Activated naive CD8-positive, alpha-beta T cell treated with anti-CD3 and anti-CD28 coated beads, Interleukin-2, amount 50 U/mL, for 16 hours (primary cell): ENCODE data around the gene ZNF35.
"Not testable (repeated sequence)": the region's sequence is repeated elsewhere in the genome, so short reads cannot be mapped to it uniquely, and the experiment has no call there.

Experiments
- DNase-seq: peaks from one replicate; pipeline ENCODE4 v3.0.0-alpha.2; 2020; ENCODE audit warnings: low read depth, low spot score

Gene ZNF35

DNA sequence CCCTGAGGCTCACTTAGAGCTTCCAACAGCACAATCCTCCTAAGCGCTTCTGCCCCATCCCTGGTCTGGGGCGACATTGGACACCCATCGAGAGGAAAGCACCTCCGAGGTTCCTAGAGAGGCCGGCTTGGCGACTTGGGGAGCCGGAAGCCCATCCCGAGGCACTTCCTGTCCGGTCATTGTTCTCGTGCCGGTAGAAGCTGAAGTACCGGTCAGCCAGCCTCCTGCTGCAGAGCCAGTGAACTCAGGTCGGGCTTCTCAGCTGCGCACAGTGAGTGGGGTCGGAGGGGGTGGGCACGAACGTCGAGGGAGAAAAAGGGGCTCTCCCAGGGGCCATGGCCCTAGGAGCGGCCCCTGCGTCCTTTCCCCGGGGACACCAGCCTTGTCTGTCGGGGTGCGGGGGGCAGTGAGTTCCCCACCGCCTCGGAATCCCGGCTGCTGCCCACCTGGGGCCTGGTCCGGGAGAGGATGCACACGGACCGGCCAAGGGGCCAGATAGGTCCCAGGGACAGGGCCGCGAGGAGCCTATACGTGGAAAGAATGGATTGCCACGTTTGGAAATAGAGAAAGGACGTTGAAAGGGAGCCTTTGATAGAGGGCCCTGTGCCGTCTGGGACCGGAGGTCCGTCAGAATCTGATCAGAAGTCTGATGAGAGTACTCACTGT, at the start of gene ZNF35:
TSS of gene ZNF35 (plus strand) at position 169 of the 666 bp plus-strand sequence. CDS start 2,336 bp downstream, outside the sequence.
- no peak for DNase-seq

GRCh38 chr3:44601749-44602148, 46.8 kb upstream of the ZNF35 start:
- no peak for DNase-seq

GRCh38 chr3:44612678-44613077, 35.9 kb upstream of the ZNF35 start:
- no peak for DNase-seq

DNA sequence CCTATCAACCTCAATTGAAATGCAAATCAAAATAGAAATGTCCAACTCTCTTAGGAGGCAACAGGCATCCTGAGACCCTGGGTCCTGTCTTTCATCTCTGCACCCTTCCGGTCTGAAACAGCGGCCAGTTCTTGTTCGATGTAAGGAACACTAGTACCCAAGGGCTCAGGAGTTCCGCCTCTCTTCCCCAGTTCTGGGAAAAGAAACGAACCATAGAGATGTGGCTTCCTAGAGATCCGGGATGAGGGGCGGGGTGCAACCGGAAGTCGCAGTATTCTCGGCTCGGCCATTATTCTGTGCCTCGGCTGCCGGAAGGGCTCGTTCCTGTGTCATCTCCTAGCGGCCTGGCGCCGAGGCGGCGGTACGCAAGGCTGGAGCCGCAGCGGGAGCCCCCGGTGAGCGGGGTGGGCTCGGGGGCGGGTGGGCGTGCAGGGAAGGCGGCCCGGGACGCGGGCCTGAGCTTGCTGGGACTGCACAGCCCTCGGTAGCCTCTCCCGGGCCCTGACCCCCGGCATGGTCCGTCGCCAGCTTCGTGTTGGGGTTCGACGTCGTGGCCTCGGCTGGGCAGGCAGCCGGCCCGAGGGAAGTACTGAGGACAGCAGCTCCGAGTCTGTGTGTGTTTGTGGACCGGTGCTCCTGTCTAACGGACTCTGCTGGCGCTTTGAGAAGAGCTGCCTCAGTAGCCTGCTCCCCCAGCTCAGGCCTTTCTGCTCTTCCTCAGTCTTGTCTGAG, 23.6 kb upstream of the ZNF35 start, which contains the start of gene ZNF197:
TSS of gene ZNF197 (plus strand) at position 288 of the 732 bp plus-strand sequence. CDS start 4,119 bp downstream, outside the sequence.
- peak; percentile 12 for DNase-seq

DNA sequence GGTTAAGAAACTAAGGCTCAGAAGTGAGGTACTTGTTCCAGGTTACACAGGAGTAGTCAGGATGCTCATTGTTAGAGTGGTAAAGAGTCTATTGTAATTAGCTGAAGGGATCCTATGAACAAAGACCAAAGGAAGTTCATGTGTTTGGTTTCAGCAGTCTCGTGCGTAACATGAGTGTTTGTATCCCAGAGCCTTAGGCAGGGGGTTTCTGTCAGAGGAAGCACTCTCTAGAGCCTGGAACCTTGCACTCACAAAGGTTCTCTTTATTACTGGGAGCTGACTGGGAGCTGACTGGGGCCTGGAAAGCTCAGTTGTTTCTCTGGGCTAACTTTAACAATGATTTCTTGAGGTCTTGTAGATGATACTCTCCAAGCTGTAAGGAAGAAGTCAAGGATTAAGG, 19.8 kb upstream of the ZNF35 start:
- DNase-seq: no peak

DNA sequence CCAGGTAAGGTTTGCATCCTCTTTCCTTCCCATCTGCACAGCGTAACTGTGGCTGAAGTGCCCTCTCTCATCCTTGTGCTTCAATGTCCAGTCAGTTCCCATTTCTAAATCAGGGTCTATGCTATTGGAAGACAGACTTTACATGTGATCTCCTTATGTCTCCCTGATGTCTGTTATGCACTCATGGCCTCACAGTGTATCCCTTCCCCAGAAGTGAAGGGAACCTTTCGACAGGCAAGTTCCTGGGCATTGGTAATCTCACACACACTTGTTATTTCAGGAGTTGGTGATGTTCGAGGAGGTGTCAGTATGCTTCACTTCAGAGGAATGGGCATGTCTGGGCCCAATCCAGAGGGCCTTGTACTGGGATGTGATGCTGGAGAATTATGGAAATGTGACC, 16.3 kb upstream of the ZNF35 start:
- DNase-seq: no peak

- no peak for DNase-seq
These were observed 6.2 kb upstream of the ZNF35 start for GRCh38 chr3:44642337-44642736.

DNA sequence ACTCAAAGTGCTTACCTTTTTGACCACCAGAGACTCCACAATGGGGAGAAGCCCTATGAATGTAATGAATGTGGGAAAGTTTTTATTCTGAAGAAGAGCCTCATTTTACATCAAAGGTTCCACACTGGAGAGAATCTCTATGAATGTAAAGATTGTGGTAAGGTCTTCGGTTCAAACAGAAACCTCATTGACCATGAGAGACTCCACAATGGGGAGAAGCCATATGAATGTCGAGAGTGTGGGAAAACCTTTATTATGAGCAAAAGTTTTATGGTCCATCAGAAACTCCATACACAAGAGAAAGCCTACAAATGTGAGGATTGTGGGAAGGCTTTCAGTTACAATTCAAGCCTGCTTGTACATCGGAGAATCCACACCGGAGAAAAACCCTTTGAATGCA, 5.5 kb upstream of the ZNF35 start:
- no peak for DNase-seq

DNA sequence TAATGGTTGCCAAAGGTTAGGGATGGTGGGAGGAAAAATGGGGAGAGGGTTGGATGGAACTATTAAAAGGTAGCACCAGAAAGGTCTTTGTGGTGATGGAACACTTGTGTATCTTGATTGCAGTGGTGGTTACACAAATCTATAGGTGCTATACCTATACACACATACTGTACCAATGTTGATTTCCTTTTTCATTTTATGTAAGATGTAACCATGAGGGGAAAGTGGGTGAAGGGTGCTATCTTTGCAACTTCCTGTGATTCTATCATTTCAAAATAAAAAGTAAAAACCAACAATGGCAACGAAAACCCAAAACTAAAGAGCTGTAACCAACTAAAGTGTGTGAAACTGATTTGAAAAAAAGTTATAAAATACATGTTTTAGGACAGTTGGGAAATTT, 761 bp upstream of the ZNF35 start:
- no peak for DNase-seq

GRCh38 chr3:44649709-44650108, 1.2 kb downstream of the ZNF35 start:
- DNase-seq: no peak

DNA sequence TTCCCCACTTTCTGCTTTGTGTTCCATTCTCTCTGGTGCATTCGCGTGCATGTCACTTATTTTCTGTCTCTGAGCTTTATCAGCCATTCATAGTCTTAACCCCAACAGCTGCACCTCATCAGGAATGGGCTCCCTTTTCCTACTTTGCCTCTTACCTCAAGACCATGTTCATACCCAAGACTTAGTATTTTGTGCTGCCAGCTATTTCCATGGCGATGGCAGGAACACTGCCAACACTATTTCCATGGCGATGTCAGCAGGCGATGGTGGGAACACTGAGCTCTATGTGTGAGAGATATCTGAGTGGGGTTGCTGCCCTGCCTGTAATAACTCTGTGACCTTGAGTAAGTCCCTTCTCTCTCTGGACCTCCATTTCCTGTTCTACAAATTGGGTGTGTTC, 5.5 kb downstream of the ZNF35 start:
- no peak for DNase-seq

GRCh38 chr3:44659015-44659414, 10.5 kb downstream of the ZNF35 start:
- DNase-seq: no peak

DNA sequence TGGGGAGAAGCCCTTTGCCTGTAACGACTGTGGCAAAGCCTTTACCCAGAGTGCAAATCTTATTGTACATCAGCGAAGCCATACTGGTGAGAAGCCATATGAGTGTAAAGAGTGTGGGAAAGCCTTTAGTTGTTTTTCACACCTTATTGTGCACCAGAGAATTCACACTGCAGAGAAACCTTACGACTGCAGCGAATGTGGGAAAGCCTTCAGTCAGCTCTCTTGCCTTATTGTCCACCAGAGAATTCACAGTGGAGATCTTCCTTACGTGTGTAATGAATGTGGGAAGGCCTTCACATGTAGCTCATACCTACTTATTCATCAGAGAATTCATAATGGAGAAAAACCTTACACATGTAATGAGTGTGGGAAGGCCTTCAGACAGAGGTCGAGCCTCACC, 10.9 kb downstream of the ZNF35 start:
- no peak for DNase-seq

DNA sequence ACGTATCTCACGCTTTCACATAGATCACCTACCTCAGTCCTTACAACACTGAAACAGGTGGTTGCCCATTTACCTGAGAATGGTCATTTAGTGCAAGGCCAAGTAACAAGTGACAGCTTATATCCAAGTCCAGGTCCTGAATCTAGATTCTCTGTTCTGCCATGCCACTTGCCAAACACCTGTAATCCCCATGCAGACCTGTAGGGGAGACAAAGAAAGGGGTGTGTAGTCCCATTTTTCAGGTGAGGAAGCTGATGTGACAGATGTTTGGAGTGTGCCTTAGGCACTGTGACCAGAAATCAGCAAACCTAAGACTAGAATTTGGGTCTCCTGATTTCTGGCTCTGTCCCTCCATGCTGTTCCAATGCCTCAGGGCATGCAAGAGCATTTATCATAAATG, 12.7 kb downstream of the ZNF35 start:
- no peak for DNase-seq

DNA sequence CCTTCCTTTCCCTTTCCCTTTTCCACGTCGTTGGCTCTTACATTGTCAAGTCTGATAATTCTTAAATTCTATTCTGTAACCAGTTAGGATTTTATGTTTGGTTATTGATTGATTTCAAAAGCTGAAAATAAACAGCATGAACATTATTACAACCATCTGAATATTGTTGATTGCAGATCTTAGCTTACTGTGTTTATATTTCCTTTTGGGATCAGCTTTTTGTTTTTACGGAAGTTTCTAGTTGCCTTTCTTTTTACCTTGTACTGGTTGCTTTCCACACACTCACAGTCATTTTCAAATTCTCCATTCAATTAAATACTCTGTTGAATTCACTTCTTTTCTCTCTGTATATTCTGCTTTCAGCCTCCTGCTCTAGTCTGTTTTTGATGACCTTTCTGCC, 16.6 kb downstream of the ZNF35 start:
- DNase-seq: no peak

GRCh38 chr3:44666346-44666745, 17.8 kb downstream of the ZNF35 start:
- DNase-seq: no peak

DNA sequence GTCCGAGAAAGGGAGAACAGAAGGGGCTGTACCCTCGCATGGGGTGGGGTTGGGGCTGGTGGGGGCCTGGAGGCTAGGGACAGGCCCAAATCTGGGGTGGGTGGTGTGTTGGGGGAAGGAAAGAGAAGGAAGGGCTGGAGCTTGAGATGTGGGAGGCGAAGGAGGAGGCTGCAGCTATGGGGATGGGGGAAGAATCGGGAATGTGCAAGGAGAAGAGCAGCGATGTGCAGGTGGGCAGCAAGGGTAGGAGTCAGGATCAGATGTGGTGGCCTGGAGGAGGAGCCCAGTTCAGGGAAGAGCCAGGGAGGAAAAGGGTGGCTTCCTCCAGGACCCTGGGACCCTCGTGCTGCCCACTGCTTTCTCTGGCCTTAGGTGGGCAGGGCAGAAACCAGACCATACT, 21.2 kb downstream of the ZNF35 start:
- no peak for DNase-seq

GRCh38 chr3:44673466-44673865, 24.9 kb downstream of the ZNF35 start:
- not testable (repeated sequence) for DNase-seq

DNA sequence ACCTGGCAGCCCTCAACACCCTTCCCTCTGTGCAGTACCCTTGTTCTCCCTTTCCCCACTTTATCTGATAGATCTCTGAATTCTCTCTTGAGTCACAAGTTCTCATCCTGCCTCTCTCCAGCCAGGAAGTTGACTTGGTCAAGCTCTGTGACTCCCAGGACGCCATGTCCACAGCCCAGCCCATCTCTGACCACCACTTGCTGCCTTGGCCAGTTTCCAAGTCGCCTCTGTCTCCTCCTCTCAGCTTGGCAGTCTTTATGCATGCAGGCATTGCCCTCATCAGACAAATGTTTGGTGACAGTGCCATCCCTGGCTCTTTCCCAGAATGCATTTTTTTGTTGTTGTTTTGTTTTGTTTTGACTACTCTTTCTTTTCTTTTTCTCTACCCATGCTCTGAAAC, 25.7 kb downstream of the ZNF35 start:
- DNase-seq: no peak

GRCh38 chr3:44678480-44679116, 30.1 kb downstream of the ZNF35 start:
- no peak for DNase-seq

- DNase-seq: no peak
These were observed 32.5 kb downstream of the ZNF35 start for GRCh38 chr3:44680921-44681455.

DNA sequence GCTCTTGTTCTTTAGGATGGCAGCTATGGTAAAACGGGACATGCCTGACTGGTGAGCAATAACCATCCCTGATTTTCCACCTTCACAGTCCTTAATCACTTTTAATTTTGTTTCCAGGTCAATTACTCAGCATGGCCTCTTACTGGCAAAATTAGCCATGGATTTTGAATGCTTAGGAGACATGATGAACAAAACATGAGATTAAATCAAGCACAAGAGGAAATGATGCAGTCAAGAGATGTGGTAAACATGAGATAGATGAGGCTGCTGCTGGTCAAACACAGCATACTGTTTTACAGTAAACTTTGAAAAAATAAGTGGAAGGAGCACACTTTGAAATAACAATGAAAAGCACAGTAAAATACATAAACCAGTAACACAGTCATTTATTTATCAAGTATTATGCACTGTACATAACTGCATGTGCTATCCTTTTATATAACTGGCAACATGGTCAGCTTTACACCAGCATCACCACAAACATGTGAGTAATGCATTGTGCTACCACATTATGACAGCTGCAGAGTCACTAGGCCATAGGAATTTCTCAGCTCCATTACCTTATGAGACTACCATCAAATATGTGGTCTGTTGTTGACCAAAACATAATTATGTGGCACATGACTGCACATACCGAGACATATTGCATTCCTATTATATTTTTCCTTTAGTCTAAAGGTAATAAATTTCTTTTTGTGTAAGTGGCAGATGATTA, 33.8 kb downstream of the ZNF35 start:
- no peak for DNase-seq
